ENCODE measurements around the gene NRARP. TPM values are rescaled to one million over a fixed set of nuclear protein-coding genes. Genes with fewer than 3 reads are reported as not detected.

NRARP gene
- total and polyA plus RNA-seq, 10 of the 15 experiments (the other 5 are each of a cell fraction or from before 2014, with no cell fraction given) = 0.06 to 9.2 (median 2.2) TPM; not detected in 2

GRCh38 chr9:137252555-137253506 is 49.2 kb downstream of the NRARP start:
- POLR2A ChIA-PET = interaction anchor here (0.5 to 6.2 kb wide), 2 partner anchors 12 to 157 kb away, joined by 4 to 112 read pairs; partner anchors contain the start of gene TUBB4B
- no peak overlapping the region for H3K4me3 ChIP-seq
- RAD21 ChIA-PET (ENCODE audit: unreplicated experiment) = interaction anchor here (1.8 kb wide), 1 partner anchor 25 kb away, joined by 6 read pairs; the partner anchor contains the start of gene TOR4A
- ATAC-seq = peak; percentile 38
- intact Hi-C loops (cut with micrococcal nuclease; ENCODE audit: unreplicated experiment) = no loop called here
- no TSS peak for BruUV-seq (replicated peaks)
- SMC1A ChIA-PET (ENCODE audit: uncharacterized antibody, unreplicated experiment) = interaction anchor here (0.9 kb wide), 1 partner anchor 12 kb away, joined by 4 read pairs; the partner anchor contains the start of gene TUBB4B
- WGBS (ENCODE audit: insufficient coverage, insufficient replicate concordance, low lambda C conversion rate, missing lambda C conversion rate) = 55% methylated on average over 30 of the region's 35 CpGs
- no peak for DNase-seq (ENCODE audit: low read depth, low spot score)
- in situ Hi-C loops (cut with MboI) = no loop called here
- no peak overlapping the region for H3K9ac ChIP-seq (ENCODE audit: control insufficient read depth, insufficient read depth, low read length)
- H3K9me3 ChIP-seq (replicated peaks; ENCODE audit: control insufficient read depth, insufficient read depth, low read length) = no peaks in the 10 kb centered on the region
- H3K27ac ChIP-seq (ENCODE audit: control insufficient read depth, insufficient read depth) = no peak overlapping the region
- no peak overlapping the region for H2AFZ ChIP-seq (ENCODE audit: control insufficient read depth, low read depth, low read length)
- H3K4me1 ChIP-seq (ENCODE audit: control insufficient read depth, insufficient read depth, low read length) = peaks cover 14% of the 10 kb centered on the region
- no peak for TF ChIP-seq EED (IDR thresholded peaks at IDR 0.05; ENCODE audit: low read depth)
- peak; percentile 35 for TF ChIP-seq RELA (IDR thresholded peaks at IDR 0.05; ENCODE audit: borderline replicate concordance, partially characterized antibody)
- TF ChIP-seq USF1 (IDR thresholded peaks at IDR 0.05; ENCODE audit: borderline replicate concordance, extremely low read length, insufficient read depth, low read depth, low read length) = no peak
- TF ChIP-seq KDM1A (IDR thresholded peaks at IDR 0.05; ENCODE audit: borderline replicate concordance) = no peak
- TF ChIP-seq SUPT20H (IDR thresholded peaks at IDR 0.05; ENCODE audit: borderline replicate concordance, control insufficient read depth, low read depth, low read length) = no peak
- TF ChIP-seq PBX3 (IDR thresholded peaks at IDR 0.05; ENCODE audit: insufficient replicate concordance, low read depth, low read length) = peak; percentile 51
- TF ChIP-seq KAT2A (conservative IDR thresholded peaks at IDR 0.05; ENCODE audit: control insufficient read depth, low read depth, low read length) = no peak
- TF ChIP-seq, protein P1, sequence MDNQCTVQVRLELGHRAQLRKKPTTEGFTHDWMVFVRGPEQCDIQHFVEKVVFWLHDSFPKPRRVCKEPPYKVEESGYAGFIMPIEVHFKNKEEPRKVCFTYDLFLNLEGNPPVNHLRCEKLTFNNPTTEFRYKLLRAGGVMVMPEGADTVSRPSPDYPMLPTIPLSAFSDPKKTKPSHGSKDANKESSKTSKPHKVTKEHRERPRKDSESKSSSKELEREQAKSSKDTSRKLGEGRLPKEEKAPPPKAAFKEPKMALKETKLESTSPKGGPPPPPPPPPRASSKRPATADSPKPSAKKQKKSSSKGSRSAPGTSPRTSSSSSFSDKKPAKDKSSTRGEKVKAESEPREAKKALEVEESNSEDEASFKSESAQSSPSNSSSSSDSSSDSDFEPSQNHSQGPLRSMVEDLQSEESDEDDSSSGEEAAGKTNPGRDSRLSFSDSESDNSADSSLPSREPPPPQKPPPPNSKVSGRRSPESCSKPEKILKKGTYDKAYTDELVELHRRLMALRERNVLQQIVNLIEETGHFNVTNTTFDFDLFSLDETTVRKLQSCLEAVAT (IDR thresholded peaks at IDR 0.05) = 0 out of 2 replicates have a peak, but pooled peaks have one; percentile 19
- peak; percentile 87 for TF ChIP-seq NR2F1 (conservative IDR thresholded peaks at IDR 0.05)
- TF ChIP-seq, protein P2, sequence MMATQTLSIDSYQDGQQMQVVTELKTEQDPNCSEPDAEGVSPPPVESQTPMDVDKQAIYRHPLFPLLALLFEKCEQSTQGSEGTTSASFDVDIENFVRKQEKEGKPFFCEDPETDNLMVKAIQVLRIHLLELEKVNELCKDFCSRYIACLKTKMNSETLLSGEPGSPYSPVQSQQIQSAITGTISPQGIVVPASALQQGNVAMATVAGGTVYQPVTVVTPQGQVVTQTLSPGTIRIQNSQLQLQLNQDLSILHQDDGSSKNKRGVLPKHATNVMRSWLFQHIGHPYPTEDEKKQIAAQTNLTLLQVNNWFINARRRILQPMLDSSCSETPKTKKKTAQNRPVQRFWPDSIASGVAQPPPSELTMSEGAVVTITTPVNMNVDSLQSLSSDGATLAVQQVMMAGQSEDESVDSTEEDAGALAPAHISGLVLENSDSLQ (IDR thresholded peaks at IDR 0.05) = peak; percentile 73
- TF ChIP-seq MEF2B (IDR thresholded peaks at IDR 0.05; ENCODE audit: partially characterized antibody, poor library complexity, severe bottlenecking) = peak; percentile 88
- TF ChIP-seq HDAC6 (IDR thresholded peaks at IDR 0.05; ENCODE audit: unreplicated experiment) = no peak
- CTCF ChIA-PET = interaction anchor here (1.1 to 1.7 kb wide), 4 partner anchors 11 to 25 kb away, joined by 3 to 6 read pairs (median 3); partner anchors contain the start of gene TOR4A
- no peak overlapping the region for H3K4me2 ChIP-seq (ENCODE audit: control insufficient read depth, insufficient read depth)
- peaks cover 0 to 2% of the 10 kb centered on the region in 2 experiments; a peak in 1 of 4 replicates for H3K36me3 ChIP-seq (ENCODE audit: control insufficient read depth in 2 of 2, insufficient read depth in 2 of 2, low read length in 1 of 2)
- FAIRE-seq = no peak
- H4K20me1 ChIP-seq (ENCODE audit: control insufficient read depth, insufficient read depth) = no peaks in the 10 kb centered on the region
- peaks cover 18% of the 10 kb centered on the region for H3K79me2 ChIP-seq (ENCODE audit: control insufficient read depth, insufficient read depth, low read length)
- no peaks in the 10 kb centered on the region for H3K27me3 ChIP-seq (replicated peaks in 1 of 2; ENCODE audit: control insufficient read depth in 2 of 2, insufficient read depth in 2 of 2, low read length in 1 of 2)

Measured in GM12878 (cell line).